ENCODE results near the gene ERN2. TPM values are rescaled to one million over a fixed set of nuclear protein-coding genes. Genes with fewer than 3 reads are reported as not detected.
"Not testable (repeated sequence)": the region's sequence is repeated elsewhere in the genome, so short reads cannot be mapped to it uniquely, and the experiment has no call there.

ERN2 gene
- total RNA-seq, 1 donor from 2014 or later: not detected

DNA sequence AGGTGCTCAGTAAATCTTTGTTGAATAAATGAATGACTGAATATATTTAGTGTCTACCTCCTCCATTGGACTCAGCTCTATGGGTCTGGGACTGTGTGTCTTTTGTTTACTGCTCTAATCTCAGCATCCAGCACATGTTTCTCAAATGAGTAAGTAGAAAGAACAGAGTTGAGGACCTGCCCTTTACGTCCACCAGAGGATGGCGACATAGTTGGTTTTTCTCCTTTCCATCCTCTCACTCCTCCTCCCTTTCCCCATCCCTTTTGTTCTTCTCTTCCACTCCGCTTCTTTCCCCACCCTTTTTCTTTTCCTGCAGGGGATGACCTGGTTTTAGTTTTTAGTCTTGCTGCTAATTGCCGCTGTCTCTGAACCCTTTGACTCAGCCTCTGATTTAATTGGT lies 29.7 kb upstream of the ERN2 start:
- Histone ChIP-seq H3K27ac (ENCODE audit: low read depth, low read length) (no peak overlapping the region), H3K4me1 (ENCODE audit: control insufficient read depth in 3 of 3, insufficient read depth in 3 of 3, low read length in 3 of 3) (no peaks in the 10 kb centered on the region), H3K27me3 (ENCODE audit: control insufficient read depth in 3 of 3, insufficient read depth in 3 of 3, low read length in 3 of 3) (peaks cover 0 to 7% (median 0%) of the 10 kb centered on the region in 3 donors), H3K36me3 (ENCODE audit: control insufficient read depth in 3 of 3, insufficient read depth in 3 of 3, low read length in 3 of 3) (no peaks in the 10 kb centered on the region), H3K9me3 (ENCODE audit: control insufficient read depth in 3 of 3, low read length in 3 of 3) (no peaks in the 10 kb centered on the region), H3K9ac (ENCODE audit: low read depth in 1 of 3, low read length in 3 of 3) (no peak overlapping the region), H3K4me3 (ENCODE audit: low read length in 3 of 3) (no peak overlapping the region)

GRCh38 chr16:23741675-23742303 lies 28.8 kb upstream of the ERN2 start:
- H3K27ac ChIP-seq (ENCODE audit: low read depth, low read length): no peak overlapping the region
- H3K9me3 ChIP-seq (ENCODE audit: control insufficient read depth in 3 of 3, low read length in 3 of 3): no peaks in the 10 kb centered on the region
- no peak overlapping the region for H3K4me3 ChIP-seq (ENCODE audit: low read length in 3 of 3)
- no peak overlapping the region for H3K9ac ChIP-seq (ENCODE audit: low read depth in 1 of 3, low read length in 3 of 3)
- no peaks in the 10 kb centered on the region for H3K36me3 ChIP-seq (ENCODE audit: control insufficient read depth in 3 of 3, insufficient read depth in 3 of 3, low read length in 3 of 3)
- H3K4me1 ChIP-seq (ENCODE audit: control insufficient read depth in 3 of 3, insufficient read depth in 3 of 3, low read length in 3 of 3): no peaks in the 10 kb centered on the region
- H3K27me3 ChIP-seq (ENCODE audit: control insufficient read depth in 3 of 3, insufficient read depth in 3 of 3, low read length in 3 of 3): peaks cover 0 to 7% (median 0%) of the 10 kb centered on the region in 3 donors

DNA sequence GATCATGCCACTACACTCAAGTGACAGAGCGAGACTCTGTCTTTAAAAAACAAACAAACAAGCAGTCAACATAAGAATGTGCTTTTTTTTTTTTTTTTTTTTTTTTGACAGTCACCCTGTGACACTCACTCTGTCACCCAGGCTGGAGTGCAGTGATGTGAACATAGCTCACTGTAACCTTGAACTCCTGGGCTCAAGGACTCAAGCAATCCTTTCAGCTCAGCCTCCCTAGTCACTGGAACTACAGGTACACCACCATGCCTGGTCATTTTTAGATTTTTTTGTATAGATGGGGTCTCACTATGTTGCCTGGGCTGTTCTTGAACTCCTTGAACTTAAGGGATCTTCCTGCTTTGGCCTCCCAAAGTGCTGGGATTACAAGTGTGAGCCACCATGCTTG lies 26.5 kb upstream of the ERN2 start:
- peaks cover 0 to 6% (median 0%) of the 10 kb centered on the region in 3 donors for H3K27me3 ChIP-seq (ENCODE audit: control insufficient read depth in 3 of 3, insufficient read depth in 3 of 3, low read length in 3 of 3)
- no peaks in the 10 kb centered on the region for H3K36me3 ChIP-seq (ENCODE audit: control insufficient read depth in 3 of 3, insufficient read depth in 3 of 3, low read length in 3 of 3)
- no peaks in the 10 kb centered on the region for H3K4me1 ChIP-seq (ENCODE audit: control insufficient read depth in 3 of 3, insufficient read depth in 3 of 3, low read length in 3 of 3)
- no peaks in the 10 kb centered on the region for H3K9me3 ChIP-seq (ENCODE audit: control insufficient read depth in 3 of 3, low read length in 3 of 3)
- H3K9ac ChIP-seq (ENCODE audit: low read depth in 1 of 3, low read length in 3 of 3): no peak overlapping the region
- no peak overlapping the region for H3K27ac ChIP-seq (ENCODE audit: low read depth, low read length)
- no peak overlapping the region for H3K4me3 ChIP-seq (ENCODE audit: low read length in 3 of 3)

DNA sequence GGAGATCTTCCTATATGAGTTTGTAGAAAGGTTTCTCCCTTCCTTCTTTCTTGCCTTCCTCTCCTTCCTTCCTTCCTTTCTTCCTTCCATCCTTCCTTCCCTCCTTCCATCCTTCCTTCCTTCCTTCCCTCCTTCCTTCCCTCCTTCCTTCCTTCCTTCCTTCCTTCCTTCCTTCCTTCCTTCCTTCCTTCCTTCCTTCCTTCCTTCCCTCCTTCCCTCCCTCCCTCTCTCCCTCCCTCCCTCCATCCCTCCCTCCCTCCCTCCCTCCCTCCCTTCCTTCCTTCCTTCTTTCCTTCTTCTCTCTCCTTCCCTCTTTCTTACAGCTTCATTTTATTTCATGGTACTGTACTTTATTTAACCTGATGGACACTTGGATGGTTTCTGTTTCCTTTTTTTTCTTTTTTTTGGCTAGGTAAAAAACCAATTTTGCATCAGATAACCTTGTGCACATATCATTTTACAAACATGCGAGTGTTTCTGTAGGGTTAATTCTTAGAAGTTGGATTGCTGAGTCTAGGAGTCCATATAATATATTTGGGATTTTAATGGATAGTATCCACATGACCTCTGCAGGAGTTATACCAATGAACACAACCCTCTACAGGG lies 24.5 kb upstream of the ERN2 start:
- not testable (repeated sequence) for H3K4me1 ChIP-seq (ENCODE audit: control insufficient read depth in 3 of 3, insufficient read depth in 3 of 3, low read length in 3 of 3); H3K27ac ChIP-seq (ENCODE audit: low read depth, low read length); H3K4me3 ChIP-seq (ENCODE audit: low read length in 3 of 3); H3K36me3 ChIP-seq (ENCODE audit: control insufficient read depth in 3 of 3, insufficient read depth in 3 of 3, low read length in 3 of 3); H3K9ac ChIP-seq (ENCODE audit: low read depth in 1 of 3, low read length in 3 of 3); H3K9me3 ChIP-seq (ENCODE audit: control insufficient read depth in 3 of 3, low read length in 3 of 3); H3K27me3 ChIP-seq (ENCODE audit: control insufficient read depth in 3 of 3, insufficient read depth in 3 of 3, low read length in 3 of 3)

DNA sequence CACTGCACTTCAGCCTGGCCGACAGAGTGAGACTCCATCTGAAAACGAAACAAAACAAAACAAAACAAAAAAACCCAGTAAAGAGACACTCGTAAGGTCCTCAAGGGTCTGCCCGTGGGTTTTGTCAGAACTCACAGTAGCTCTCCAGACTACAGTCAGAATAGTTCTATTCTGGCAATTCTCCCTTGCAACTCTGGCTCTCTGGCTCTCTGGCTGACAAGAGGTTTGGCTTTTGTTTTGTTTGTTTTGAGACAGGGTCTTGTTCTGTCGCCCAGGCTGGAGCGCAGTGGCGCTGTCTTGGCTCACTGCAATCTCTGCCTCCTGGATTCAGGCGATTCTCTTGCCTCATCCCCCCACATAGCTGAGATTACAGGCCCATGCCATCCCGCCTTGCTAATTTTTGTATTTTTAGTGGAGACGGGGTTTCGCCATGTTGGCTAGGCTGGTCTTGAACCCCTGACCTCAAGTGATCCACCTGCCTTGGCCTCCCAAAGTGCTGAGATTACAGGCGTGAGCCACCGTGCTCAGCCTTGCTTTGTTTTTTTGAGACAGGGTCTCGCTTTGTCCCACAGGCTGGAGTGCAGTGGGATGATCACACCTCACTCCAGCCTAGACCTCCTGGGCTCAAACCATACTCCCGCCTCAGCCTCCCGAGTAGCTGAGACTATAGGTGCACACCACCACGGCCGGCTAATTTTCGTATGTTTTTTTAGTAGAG lies 21.3 kb upstream of the ERN2 start:
- Histone ChIP-seq H3K36me3 (ENCODE audit: control insufficient read depth in 3 of 3, insufficient read depth in 3 of 3, low read length in 3 of 3) (no peaks in the 10 kb centered on the region), H3K4me1 (ENCODE audit: control insufficient read depth in 3 of 3, insufficient read depth in 3 of 3, low read length in 3 of 3) (no peaks in the 10 kb centered on the region), H3K9ac (ENCODE audit: low read depth in 1 of 3, low read length in 3 of 3) (no peak overlapping the region), H3K27ac (ENCODE audit: low read depth, low read length) (no peak overlapping the region), H3K27me3 (ENCODE audit: control insufficient read depth in 3 of 3, insufficient read depth in 3 of 3, low read length in 3 of 3) (no peaks in the 10 kb centered on the region), H3K4me3 (ENCODE audit: low read length in 3 of 3) (no peak overlapping the region), H3K9me3 (ENCODE audit: control insufficient read depth in 3 of 3, low read length in 3 of 3) (no peaks in the 10 kb centered on the region)

GRCh38 chr16:23729503-23730424 lies 16.7 kb upstream of the ERN2 start:
- Histone ChIP-seq H3K27ac (ENCODE audit: low read depth, low read length) (no peak overlapping the region), H3K4me1 (ENCODE audit: control insufficient read depth in 3 of 3, insufficient read depth in 3 of 3, low read length in 3 of 3) (no peaks in the 10 kb centered on the region), H3K27me3 (ENCODE audit: control insufficient read depth in 3 of 3, insufficient read depth in 3 of 3, low read length in 3 of 3) (no peaks in the 10 kb centered on the region), H3K4me3 (ENCODE audit: low read length in 3 of 3) (no peak overlapping the region), H3K36me3 (ENCODE audit: control insufficient read depth in 3 of 3, insufficient read depth in 3 of 3, low read length in 3 of 3) (no peaks in the 10 kb centered on the region), H3K9ac (ENCODE audit: low read depth in 1 of 3, low read length in 3 of 3) (no peak overlapping the region), H3K9me3 (ENCODE audit: control insufficient read depth in 3 of 3, low read length in 3 of 3) (no peaks in the 10 kb centered on the region)

DNA sequence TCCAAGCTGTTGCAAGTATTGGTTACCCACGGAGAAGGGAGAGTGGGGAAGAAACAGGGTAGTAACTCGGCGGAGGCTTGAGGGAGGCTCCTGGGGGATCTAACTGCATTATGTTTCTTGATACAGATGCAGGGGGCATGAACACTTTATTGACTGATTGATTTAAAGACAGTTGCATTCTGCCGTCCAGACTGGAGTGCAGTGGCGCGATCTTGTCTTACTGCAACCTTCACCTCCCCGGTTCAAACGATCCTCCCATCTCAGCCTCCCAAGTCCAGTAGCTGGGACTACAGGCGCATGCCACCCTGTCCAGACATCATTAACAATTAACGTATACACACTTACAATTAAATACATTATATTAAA lies 15.1 kb upstream of the ERN2 start:
- no peak overlapping the region for H3K27ac ChIP-seq (ENCODE audit: low read depth, low read length)
- no peaks in the 10 kb centered on the region for H3K4me1 ChIP-seq (ENCODE audit: control insufficient read depth in 3 of 3, insufficient read depth in 3 of 3, low read length in 3 of 3)
- H3K9ac ChIP-seq (ENCODE audit: low read depth in 1 of 3, low read length in 3 of 3): no peak overlapping the region
- no peaks in the 10 kb centered on the region for H3K36me3 ChIP-seq (ENCODE audit: control insufficient read depth in 3 of 3, insufficient read depth in 3 of 3, low read length in 3 of 3)
- no peak overlapping the region for H3K4me3 ChIP-seq (ENCODE audit: low read length in 3 of 3)
- H3K27me3 ChIP-seq (ENCODE audit: control insufficient read depth in 3 of 3, insufficient read depth in 3 of 3, low read length in 3 of 3): no peaks in the 10 kb centered on the region
- H3K9me3 ChIP-seq (ENCODE audit: control insufficient read depth in 3 of 3, low read length in 3 of 3): no peaks in the 10 kb centered on the region

DNA sequence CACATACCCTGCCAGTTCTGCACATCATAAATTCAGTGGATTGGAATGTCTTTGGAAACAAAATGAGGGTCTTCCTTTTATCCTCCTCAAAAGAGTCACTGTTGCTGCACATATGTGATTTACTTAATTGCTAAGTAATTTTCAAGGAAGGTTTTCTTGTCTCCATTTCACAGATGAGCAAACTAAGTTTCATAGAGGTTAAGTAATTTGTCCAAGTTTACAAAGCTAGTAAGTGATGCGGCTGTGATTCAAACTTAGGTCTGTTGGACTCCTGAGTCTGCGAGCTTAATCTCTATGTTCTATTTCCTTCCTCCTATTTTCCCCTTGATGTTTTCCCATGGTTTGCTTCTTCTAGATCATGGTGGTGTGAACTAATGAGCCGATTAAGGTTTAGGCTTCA lies 13.7 kb upstream of the ERN2 start:
- H3K36me3 ChIP-seq (ENCODE audit: control insufficient read depth in 3 of 3, insufficient read depth in 3 of 3, low read length in 3 of 3): no peaks in the 10 kb centered on the region
- H3K9ac ChIP-seq (ENCODE audit: low read depth in 1 of 3, low read length in 3 of 3): no peak overlapping the region
- H3K4me1 ChIP-seq (ENCODE audit: control insufficient read depth in 3 of 3, insufficient read depth in 3 of 3, low read length in 3 of 3): no peaks in the 10 kb centered on the region
- no peaks in the 10 kb centered on the region for H3K9me3 ChIP-seq (ENCODE audit: control insufficient read depth in 3 of 3, low read length in 3 of 3)
- H3K27me3 ChIP-seq (ENCODE audit: control insufficient read depth in 3 of 3, insufficient read depth in 3 of 3, low read length in 3 of 3): no peaks in the 10 kb centered on the region
- no peak overlapping the region for H3K27ac ChIP-seq (ENCODE audit: low read depth, low read length)
- H3K4me3 ChIP-seq (ENCODE audit: low read length in 3 of 3): no peak overlapping the region

GRCh38 chr16:23724785-23725131 lies 11.7 kb upstream of the ERN2 start:
- H3K27me3 ChIP-seq (ENCODE audit: control insufficient read depth in 3 of 3, insufficient read depth in 3 of 3, low read length in 3 of 3): no peaks in the 10 kb centered on the region
- no peak overlapping the region for H3K27ac ChIP-seq (ENCODE audit: low read depth, low read length)
- H3K9me3 ChIP-seq (ENCODE audit: control insufficient read depth in 3 of 3, low read length in 3 of 3): no peaks in the 10 kb centered on the region
- no peaks in the 10 kb centered on the region for H3K36me3 ChIP-seq (ENCODE audit: control insufficient read depth in 3 of 3, insufficient read depth in 3 of 3, low read length in 3 of 3)
- no peak overlapping the region for H3K9ac ChIP-seq (ENCODE audit: low read depth in 1 of 3, low read length in 3 of 3)
- H3K4me1 ChIP-seq (ENCODE audit: control insufficient read depth in 3 of 3, insufficient read depth in 3 of 3, low read length in 3 of 3): no peaks in the 10 kb centered on the region
- no peak overlapping the region for H3K4me3 ChIP-seq (ENCODE audit: low read length in 3 of 3)

Measured in skeletal muscle tissue (tissue), 4 donors.